GM19351 (cell line): ENCODE results near the gene MAN2A2.
A peak's percentile ranks its signal among the peaks of the same experiment; 100 is the strongest.
"Not testable (repeated sequence)": the region's sequence is repeated elsewhere in the genome, so short reads cannot be mapped to it uniquely, and the experiment has no call there.

ENCODE experiments used
- ATAC-seq: cut with Tn5 transposase; IDR thresholded peaks from one replicate; pipeline ENCODE4 v1.9.1; 2021; ENCODE audit warnings: mild to moderate bottlenecking, moderate library complexity; ENCODE audit not compliant: unreplicated experiment

The MAN2A2 gene

DNA sequence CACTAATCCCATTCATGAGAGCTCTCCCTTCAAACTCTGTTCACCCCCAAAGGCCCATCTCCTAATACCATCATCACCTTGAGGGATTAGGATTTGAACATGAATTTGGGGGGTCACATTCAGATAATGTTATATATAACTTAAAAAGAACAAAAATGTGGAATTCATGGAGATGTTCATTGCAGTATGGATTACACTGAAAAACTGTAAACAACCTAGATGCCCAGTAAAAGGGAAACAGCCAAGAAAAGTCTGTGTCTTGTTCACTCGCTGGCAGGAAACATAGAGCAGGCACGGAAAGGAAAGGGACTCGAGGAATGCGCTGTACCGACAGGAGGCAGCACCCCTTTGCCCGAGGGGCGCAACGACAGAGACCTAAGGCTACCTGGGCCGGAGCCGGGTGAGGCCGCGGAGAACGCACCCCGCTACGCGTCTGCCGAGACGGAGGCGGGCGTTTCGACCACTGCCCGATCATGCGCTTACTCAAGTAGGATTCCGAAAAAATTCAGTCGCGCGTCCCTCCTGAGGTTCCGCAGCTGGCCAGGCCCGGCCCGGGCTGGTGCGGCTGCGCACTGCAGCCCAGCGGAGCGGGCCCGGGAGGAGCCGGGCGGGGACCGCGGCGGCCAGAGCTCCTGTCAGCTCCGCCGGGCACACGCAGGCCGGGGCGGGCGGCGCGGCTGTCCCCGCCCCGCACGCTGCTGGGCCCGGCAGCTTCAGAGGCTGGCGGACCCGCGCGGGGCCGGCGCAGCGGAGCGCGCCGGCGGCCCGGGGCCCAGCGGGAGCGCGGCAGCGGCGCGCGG is 862 bp upstream of the MAN2A2 start:
- peak; percentile 64 for ATAC-seq

GRCh38 chr15:90903733-90904536 is 833 bp downstream of the MAN2A2 start:
- ATAC-seq, result no peak

- ATAC-seq, result no peak
Measured at GRCh38 chr15:90904746-90905145, 1.6 kb downstream of the MAN2A2 start.

DNA sequence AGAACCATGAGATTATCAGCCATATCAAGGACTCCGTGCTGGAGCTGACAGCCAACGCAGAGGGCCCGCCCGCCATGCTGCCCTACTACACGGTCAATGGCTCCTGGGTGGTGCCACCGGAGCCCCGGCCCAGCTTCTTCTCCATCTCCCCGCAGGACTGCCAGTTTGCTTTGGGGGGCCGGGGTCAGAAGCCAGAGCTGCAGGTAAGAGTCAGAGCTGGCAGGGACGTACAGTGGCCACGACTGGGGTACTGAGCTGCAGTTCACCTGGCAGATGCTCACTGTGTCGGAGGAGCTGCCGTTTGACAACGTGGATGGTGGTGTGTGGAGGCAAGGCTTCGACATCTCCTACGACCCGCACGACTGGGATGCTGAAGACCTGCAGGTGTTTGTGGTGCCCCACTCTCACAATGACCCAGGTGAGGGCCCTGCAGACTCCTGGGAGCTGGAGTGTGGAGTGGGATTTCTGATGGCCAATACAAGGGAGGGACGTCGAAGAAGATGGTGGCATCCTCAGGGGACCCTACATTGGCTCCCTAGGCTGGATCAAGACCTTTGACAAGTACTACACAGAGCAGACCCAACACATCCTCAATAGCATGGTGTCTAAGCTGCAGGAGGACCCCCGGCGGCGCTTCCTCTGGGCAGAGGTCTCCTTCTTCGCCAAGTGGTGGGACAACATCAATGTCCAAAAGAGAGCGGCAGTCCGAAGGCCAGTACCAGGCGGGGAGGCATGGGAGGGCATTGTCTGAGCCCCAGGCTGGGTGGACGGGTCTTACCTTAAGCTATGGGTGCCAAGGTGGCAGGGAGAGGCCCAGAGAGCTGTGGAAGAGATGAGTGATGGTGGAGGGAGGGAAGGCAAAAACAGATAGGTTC is 2.4 kb downstream of the MAN2A2 start:
- ATAC-seq, result no peak

GRCh38 chr15:90906181-90906849 is 3.2 kb downstream of the MAN2A2 start:
- ATAC-seq, result no peak

DNA sequence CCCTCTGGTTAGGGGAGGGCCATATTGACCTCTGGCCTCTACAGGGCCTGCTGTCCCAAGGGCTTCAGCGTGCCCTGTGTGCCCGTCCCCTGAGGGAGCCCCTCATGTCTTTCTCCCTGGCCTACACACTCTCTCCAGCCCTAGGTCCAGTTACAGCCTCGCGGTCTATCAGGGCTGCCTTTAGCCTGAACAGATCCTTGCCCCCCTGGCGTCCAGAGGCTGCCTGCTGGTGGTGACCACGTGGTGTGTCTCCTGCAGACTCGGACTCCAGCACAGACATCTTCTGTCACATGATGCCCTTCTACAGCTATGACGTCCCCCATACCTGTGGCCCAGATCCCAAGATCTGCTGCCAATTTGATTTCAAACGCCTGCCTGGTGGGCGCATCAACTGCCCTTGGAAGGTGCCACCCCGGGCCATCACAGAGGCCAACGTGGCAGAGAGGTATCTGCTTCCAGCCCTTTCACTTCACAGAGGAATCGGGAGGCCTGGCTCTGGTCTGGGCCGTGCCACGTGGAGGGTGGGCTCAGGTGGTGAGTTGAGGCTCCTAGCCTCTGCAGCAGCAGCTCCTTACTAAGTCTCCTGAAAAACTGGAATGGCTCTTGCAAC is 4.1 kb downstream of the MAN2A2 start:
- no peak for ATAC-seq

DNA sequence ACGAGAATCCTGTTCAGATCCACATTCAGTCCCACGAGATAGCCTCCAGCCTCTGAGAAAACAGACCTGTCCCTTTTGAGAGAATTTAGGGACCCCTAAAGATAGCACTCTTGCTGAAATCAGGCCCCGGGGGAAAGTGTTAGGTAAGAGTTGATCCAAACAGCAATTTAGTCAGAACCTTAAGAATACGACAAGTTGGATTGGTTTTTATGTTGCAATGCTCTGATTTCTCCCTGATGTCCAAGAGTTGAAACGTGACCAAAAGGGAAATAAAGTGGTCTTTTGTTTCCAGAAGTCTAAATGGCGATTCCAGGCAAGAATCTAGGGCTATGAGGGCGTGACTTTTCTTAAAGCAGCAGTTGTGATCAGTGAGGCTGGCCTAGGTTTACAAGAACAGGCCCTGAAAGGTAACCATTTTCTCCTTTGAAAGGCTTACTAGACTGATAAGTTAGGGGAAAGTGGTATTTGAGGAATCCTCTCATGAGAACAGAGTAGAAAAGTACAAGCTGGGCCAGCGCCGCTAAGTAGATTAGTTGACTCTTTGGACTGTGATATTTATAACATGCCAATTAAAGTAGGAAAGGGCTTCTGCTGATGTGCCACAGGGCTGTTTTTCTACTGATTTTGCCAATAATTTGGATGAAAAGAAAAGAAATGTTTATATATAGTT is 4.9 kb downstream of the MAN2A2 start:
- no peak for ATAC-seq

DNA sequence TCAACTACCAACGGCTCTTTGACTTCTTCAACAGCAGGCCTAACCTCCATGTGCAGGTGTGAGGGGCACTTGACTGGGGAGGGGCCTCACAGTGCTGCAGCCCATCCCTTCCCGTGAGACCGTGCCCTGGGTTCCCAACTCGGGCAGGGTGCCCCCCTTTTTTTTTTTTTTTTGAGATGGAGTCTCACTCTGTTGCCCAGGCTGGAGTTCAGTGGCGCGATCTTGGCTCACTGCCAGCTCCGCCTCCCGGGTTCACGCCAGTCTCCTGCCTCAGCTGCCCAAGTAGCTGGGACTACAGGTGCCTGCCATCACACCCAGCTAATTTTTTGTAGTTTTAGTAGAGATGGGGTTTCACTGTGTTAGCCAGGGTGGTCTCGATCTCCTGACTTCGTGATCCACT is 6.3 kb downstream of the MAN2A2 start:
- not testable (repeated sequence) for ATAC-seq

GRCh38 chr15:90909976-90910375 is 6.9 kb downstream of the MAN2A2 start:
- ATAC-seq, result no peak

DNA sequence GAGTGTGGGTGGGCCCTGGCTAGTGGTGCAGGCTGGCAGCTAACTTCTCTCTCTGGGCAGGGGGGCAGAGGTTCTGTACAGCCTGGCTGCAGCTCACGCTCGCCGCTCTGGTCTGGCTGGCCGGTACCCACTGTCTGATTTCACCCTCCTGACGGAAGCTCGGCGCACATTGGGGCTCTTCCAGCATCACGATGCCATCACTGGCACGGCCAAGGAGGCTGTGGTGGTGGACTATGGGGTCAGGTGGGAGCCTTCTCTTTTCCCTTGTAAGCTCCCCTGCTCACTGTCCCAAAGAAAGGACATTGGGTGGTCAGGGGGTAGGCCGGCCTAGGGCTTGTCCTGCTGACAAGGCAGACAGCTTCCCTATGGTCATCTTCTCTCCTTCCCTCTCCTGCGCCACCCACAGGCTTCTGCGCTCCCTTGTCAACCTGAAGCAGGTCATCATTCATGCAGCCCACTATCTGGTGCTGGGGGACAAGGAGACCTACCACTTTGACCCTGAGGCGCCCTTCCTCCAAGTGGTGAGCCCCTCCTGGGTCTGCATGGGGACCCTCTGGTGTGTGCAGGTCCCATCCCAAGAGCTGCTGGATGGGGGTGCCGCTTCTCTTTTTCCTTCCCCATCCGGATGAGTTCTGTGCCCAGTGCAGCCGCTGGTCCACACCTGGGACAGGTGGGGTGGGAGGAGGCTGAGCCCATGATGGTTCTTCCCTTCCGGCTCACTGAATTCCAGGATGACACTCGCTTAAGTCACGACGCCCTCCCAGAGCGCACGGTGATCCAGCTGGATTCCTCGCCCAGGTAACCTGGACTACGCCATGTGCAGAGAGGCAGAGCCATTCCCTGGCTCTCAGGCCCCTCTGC is 7.6 kb downstream of the MAN2A2 start:
- ATAC-seq, result no peak

- ATAC-seq, result no peak
Measured at GRCh38 chr15:90911302-90911623, 8.2 kb downstream of the MAN2A2 start.

DNA sequence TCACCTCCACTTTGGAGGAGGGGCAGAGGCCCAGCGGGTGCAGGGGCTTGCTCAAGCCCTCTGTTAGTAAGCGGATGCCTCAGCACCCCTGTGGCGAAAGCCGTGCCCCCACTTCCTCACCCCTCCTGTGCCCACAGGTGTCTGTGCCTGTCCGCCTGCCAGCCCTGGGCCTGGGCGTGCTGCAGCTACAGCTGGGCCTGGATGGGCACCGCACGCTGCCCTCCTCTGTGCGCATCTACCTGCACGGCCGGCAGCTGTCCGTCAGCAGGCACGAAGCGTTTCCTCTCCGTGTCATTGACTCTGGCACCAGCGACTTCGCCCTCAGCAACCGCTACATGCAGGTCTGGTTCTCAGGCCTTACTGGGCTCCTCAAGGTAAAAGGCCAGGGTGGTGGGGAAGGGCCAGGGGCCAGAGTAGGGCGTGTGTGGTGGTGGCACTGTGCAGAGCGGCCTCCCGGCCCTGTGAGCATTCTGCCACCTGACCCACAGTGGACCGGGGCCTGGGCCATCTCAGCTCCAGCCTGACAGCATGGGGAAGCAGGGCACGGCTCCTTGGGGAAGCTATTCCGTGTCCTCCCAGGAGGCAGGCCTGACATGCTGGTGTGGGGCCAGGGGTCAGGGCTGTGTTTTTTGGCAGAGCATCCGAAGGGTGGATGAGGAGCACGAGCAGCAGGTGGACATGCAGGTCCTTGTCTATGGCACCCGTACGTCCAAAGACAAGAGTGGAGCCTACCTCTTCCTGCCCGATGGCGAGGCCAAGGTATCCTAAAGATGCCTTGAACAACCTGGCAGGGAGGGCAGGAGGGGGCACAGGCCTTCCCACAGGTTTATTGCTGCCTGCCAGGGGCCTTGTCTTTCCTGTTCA is 9.0 kb downstream of the MAN2A2 start:
- ATAC-seq, result no peak

GRCh38 chr15:90912770-90913075 is 9.6 kb downstream of the MAN2A2 start:
- no peak for ATAC-seq

- ATAC-seq, result no peak
Measured at GRCh38 chr15:90913398-90913944, 10.4 kb downstream of the MAN2A2 start.

GRCh38 chr15:90914305-90915080 is 11.4 kb downstream of the MAN2A2 start:
- no peak for ATAC-seq

DNA sequence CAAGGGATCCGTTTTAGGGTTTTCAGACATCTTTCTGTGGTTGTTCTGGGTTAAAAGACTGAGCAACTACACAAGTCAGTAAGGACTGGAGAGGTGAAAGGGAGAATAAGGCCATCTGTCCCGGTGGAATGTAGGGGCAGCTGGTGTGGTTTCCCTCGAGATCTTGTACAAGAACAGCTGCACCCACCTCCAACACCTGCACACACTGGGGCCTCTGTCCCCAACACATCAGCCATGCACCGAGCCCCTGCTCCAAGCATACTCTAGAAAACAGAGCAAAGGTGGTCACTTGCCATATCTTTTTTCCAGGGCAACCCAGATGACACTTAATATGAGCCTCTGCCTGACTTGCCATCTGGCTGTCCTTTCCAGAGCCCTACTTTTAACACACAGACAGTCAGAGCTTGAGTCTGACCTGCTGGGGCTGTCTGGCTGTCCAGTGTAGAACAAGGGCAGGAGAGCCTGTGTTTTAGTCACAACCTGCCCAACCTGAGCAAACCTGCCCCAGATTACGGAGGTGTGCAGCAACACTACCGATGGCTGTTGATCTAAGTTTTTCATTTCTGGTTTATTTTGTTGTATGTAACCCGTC is 12.2 kb downstream of the MAN2A2 start:
- ATAC-seq, result no peak
